ENCODE measurements around the gene DDX42.
"Not testable (repeated sequence)": the region's sequence is repeated elsewhere in the genome, so short reads cannot be mapped to it uniquely, and the experiment has no call there.

- not testable (repeated sequence) for TF ChIP-seq CTCF (IDR thresholded peaks at IDR 0.05; ENCODE audit: low read length); EZH2 (optimal IDR thresholded peaks at IDR 0.05; ENCODE audit: low read depth, low read length)
Observed at GRCh38 chr17:63856425-63856824, 82.5 kb downstream of the DDX42 start.

Data from MM.1S (cell line).